HG03039 (cell line): Measurements from ENCODE around the gene NUDT9.
"Not testable (repeated sequence)": the region's sequence is repeated elsewhere in the genome, so short reads cannot be mapped to it uniquely, and the experiment has no call there.

Source experiments
- ATAC-seq: cut with Tn5 transposase; IDR thresholded peaks from one replicate; pipeline ENCODE4 v1.9.1; 2021; ENCODE audit warnings: mild to moderate bottlenecking, moderate library complexity; ENCODE audit not compliant: unreplicated experiment

NUDT9 gene, protein sequence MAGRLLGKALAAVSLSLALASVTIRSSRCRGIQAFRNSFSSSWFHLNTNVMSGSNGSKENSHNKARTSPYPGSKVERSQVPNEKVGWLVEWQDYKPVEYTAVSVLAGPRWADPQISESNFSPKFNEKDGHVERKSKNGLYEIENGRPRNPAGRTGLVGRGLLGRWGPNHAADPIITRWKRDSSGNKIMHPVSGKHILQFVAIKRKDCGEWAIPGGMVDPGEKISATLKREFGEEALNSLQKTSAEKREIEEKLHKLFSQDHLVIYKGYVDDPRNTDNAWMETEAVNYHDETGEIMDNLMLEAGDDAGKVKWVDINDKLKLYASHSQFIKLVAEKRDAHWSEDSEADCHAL

GRCh38 chr4:87422104-87423052, at the start of gene NUDT9:
Gene NUDT9, plus strand, starts transcription at chr4:87422573. Its CDS starts 333 bp downstream, at chr4:87422906.
- ATAC-seq: peak; percentile 82

DNA sequence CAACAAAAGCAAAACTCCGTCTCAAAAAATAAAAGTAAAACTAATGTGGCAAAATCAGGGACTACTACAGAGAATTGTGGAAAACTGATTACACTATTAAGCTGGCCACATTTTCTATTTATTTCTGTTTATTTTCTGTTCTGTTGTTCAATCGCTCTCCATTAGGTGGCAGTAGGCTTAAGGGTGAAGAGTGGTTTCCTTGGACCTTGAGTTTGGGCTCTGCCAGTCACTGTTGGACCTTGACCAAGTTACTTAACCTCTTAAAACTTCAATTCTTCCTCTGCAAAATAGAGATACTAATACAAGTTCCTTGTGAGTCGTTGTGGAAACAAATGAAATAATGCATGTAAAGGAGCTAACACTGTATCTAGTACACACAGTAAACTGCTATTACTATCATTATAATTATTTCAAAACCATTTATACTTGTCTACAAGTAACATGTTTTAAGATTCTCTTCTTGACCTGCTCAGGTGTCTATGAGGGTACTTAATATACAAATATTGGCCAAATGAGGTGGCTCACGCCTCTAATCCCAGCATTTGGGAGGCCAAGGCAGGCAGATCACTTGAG, 46.6 kb upstream of the NUDT9 start:
- peak; percentile 59 for ATAC-seq

GRCh38 chr4:87377816-87378215, 44.6 kb upstream of the NUDT9 start:
- no peak for ATAC-seq

GRCh38 chr4:87382116-87382515, 40.3 kb upstream of the NUDT9 start:
- ATAC-seq: no peak

DNA sequence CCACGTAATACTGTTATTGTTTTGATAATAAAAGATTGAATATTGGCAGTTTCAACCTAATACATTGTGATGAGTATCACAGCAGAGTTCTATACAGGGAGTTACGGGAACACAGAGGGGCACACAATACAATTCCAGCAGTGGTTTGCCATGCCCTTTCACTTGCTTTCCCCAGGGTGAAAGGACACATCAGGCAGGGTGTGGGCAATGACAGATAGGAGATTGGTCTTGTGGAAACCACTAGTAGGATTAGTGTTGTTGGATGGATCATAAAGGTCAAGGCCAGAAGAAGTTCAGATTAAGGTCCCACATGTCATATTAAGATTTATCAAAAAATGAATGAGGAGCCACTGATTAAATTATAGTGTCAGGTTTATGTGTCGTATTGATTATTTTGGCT, 39.4 kb upstream of the NUDT9 start:
- ATAC-seq: no peak

DNA sequence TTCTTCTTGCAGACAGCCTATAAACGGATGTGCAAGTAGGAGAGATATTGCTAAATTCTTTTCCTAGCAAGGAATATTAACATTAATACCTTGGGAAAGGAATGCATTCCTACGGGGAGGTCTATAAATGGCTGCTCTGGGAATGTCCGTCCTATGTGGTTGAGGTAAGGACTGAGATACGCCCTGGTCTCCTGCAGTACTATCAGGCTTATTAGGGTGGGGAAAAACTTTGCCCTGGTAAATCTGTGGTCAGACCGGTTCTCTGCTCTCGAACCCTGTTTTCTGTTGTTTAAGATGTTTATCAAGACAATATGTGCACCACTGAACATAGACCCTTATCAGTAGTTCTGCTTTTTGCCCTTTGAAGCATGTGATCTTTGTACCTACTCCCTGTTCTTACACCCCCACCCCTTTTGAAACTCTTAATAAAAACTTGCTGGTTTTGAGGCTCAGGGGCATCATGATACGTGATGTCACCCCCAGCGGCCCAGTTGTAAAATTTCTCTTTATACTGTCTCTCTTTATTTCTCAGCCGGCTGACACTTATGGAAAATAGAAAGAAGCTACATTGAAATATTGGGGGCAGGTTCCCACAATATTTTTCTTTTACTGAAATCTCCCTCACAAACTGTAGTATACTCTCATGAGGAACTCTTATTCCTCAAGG, 37.8 kb upstream of the NUDT9 start:
- not testable (repeated sequence) for ATAC-seq

GRCh38 chr4:87387237-87387636, 35.1 kb upstream of the NUDT9 start:
- ATAC-seq: no peak

DNA sequence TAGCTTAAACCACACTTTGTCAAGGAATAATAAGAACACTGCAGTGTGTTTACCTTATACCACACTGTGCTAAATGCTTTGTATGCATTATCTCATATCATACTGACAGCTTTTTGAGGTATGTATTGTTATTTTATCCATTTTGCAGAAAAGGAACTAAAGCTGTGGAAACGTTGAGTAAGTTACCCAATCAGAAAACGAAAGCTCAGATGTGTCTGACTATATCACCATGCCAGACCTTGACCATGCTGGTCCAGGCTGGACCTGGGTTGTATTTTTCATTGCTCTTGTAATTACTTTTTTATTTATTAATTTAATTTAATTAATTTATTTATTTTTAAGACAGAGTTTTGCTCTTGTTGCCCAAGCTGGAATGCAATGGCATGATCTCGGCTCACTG, 33.5 kb upstream of the NUDT9 start:
- ATAC-seq: no peak

GRCh38 chr4:87390055-87390454, 32.3 kb upstream of the NUDT9 start:
- ATAC-seq: not testable (repeated sequence)

GRCh38 chr4:87390551-87390890, 31.9 kb upstream of the NUDT9 start:
- no peak for ATAC-seq

DNA sequence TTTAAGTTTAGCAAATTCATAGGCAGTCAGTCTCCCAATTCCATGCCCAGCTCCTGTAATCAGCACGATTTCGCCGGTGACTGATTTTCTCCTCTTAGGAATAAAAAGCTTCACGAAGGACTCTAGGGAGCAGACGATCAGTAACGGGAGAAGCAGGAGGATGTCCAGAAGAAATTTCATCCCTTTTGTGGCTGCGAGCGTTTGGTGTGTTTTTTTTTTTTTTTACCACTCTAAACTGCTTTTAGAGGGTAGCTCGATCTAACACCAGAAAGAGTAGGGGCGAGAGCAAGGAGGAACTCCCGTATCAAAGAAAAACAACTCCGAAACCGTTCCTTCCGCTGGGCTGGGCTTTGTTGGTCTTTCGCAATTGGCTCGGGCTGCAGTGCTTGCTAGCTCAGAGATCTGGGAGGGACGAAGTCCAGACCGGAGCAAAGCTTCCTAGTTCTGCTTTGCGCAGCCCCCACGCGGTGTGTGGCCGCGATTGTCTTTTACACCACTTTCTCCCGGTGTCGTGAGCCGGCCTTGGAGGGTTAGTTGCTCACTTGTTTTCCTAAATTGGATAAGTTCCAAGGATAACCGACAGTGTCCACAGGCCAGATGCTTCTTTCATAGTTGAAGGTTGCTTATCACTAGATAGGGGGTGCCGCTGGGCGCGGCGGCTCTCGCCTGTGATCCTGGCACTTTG, 31.3 kb upstream of the NUDT9 start, which contains the start of gene HSD17B11:
TSS of gene HSD17B11 (minus strand) at position 298 of the 685 bp plus-strand sequence. CDS start at position 180, 118 bp downstream.
- ATAC-seq: peak; percentile 100

GRCh38 chr4:87391576-87392054, 30.8 kb upstream of the NUDT9 start:
- ATAC-seq: peak; percentile 11

DNA sequence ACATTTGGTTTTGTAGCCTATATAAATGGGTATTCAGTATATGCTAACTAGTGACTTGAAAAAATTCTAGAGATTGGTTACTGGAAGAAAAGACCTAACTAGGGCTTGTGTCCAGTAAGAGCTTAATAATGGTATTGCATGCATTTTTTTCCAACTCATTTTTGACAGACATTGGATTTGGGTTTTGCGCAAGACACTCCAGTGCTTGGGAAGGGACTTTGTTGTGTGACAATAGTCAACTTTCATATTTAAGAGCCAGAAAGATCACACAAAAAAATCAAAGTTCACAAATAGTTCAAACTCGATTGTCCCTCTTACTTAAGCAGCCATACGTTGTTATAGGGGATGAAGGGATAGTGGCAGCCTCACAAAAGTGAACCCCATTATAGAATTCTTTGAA, 30.2 kb upstream of the NUDT9 start:
- ATAC-seq: no peak

GRCh38 chr4:87395073-87395472, 27.3 kb upstream of the NUDT9 start:
- ATAC-seq: not testable (repeated sequence)

DNA sequence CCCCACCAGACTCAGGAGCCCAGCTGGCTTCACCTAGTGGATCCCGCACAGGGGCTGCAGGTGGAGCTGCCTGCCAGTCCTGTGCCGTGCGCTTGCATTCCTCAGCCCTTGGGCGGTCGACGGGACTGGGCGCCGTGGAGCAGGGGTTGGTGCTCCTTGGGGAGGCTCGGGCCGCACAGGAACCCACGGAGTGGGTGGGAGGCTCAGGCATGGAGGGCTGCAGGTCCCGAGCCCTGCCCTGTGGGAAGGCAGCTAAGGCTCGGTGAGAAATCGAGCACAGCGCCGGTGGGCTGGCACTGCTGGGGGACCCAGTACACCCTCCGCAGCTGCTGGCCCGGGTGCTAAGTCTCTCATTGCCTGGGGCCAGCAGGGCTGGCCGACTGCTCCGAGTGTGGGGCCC, 26.5 kb upstream of the NUDT9 start:
- ATAC-seq: not testable (repeated sequence)

- no peak for ATAC-seq
Measured at GRCh38 chr4:87399148-87399547, 23.2 kb upstream of the NUDT9 start.

DNA sequence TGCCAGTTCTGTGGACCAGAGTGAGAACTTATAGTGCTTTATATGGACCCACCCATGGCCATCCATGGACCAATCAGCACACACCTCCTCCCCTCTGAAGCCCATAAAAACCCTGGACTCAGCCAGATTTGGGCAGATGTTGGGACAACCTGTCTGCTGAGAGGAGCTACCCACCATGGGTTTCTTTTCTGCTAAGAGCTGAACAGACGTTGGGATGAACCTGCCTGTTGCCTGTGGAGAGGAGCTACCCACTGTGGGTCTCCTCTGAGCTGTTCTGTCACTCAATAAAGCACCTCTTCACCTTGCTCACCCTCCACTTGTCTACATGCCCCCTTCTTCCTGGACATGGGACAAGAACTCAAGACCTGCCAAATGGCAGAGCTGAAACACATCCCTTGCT, 22.4 kb upstream of the NUDT9 start:
- no peak for ATAC-seq

DNA sequence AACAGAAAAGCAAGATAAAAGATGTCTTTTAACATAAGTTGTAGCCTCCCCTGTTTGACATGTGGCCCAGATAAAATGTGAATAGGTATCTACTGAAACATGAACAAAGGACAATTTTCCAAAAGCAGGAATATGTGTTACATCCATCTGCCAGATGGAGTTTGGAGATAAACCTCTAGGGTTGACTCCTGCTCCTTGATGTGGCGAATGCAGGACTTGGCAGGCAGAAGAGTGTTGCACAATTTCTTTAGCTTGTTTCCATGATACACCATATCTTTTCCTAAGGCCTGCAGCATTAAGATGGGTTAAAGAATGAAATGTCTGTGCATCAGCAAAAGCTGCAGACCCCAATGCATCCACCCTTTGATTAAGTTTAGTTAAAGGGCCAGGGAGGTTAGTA, 18.6 kb upstream of the NUDT9 start:
- not testable (repeated sequence) for ATAC-seq

DNA sequence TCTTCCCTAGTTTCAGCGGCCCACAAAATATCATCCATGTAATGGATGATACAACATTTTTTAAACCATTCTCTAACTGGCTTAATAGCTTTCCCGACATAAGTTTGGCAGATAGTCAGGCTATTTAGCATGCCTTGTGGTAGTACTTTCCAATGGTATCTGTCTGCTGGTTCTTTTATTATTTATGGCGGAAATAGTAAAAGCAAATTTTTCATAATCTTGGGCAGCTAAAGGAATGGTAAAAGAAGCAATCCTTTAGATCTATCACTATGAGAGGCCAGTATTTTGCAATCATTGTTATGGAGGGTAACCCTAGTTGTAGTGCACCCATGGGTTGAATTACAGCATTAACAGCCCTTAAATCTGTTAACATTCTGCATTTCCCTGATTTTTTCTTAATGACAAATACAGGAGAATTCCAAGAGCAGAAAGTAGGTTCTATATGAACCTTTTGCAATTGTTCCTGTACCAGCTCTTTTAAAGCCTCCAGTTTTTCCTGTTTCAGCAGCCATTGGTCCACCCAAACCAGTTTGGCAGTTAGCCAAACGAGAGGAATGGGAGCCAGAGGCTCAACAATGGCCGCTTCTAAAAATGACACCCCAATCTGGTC, 17.1 kb upstream of the NUDT9 start:
- no peak for ATAC-seq

- no peak for ATAC-seq
Measured at GRCh38 chr4:87406462-87406861, 15.9 kb upstream of the NUDT9 start.
